Ectodermal cell (in vitro differentiated cells): ENCODE results near the gene GPRASP2.

Experiments
- H3K27ac ChIP-seq: 2 replicates; pipeline ENCODE4 v1.7.0; 2013; ENCODE audit warnings: mild to moderate bottlenecking, low read depth, low read length; ENCODE audit not compliant: insufficient read depth, poor library complexity, severe bottlenecking
- H3K27me3 ChIP-seq: 2 replicates; pipeline ENCODE4 v1.7.0; 2013; ENCODE audit warnings: mild to moderate bottlenecking, low read length; ENCODE audit not compliant: insufficient read depth, control insufficient read depth, poor library complexity, severe bottlenecking
- H3K36me3 ChIP-seq: one replicate; pipeline ENCODE4 v1.7.0; 2013; ENCODE audit warnings: low read length; ENCODE audit not compliant: control insufficient read depth, insufficient read depth
- H3K4me1 ChIP-seq: one replicate; pipeline ENCODE4 v1.7.0; 2013; ENCODE audit warnings: low read length; ENCODE audit not compliant: control insufficient read depth, insufficient read depth
- H3K4me3 ChIP-seq: 2 replicates; pipeline ENCODE4 v1.7.0; 2013; ENCODE audit warnings: low read depth, low read length, control low read depth; ENCODE audit not compliant: insufficient read depth
- H3K9me3 ChIP-seq: 2 replicates; pipeline ENCODE4 v1.7.0; 2013; ENCODE audit warnings: mild to moderate bottlenecking, low read length, moderate library complexity; ENCODE audit not compliant: control insufficient read depth
- WGBS, 2 experiments: methylation state at CpG; one replicate each; pipeline ENCODE4 v1.1.7; 2013; ENCODE audit warnings: missing lambda C conversion rate in 2 of 2; 5-methylcytosine and 5-hydroxymethylcytosine counted together

GPRASP2 gene

DNA sequence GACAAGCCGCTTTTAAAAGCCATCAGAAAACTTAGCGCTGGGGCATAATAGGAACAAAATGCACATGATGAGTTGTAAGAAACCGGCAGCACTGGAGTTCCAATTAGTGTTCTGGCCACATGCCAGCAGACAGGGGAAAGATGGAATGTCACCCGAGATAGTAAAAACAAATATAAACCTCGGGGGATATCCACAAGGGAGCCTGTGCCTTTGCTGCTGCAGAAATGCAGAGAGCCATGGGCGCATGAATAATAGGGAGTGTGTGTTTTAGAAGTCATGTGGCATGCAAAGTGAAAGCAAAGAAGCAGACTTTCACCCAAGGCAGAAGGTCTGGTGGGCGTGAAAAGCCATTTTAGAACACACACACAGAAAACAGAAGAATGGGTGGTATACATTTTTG is 27.4 kb downstream of the GPRASP2 start:
- H3K36me3 ChIP-seq: no peaks in the 10 kb centered on the region
- no peak overlapping the region for H3K27ac ChIP-seq
- H3K27me3 ChIP-seq: no peaks in the 10 kb centered on the region
- H3K4me1 ChIP-seq: no peaks in the 10 kb centered on the region
- H3K4me3 ChIP-seq: no peak overlapping the region
- WGBS, 2 experiments: 74 to 81% methylated on average over 6 to 7 of the region's 7 CpGs
- no peaks in the 10 kb centered on the region for H3K9me3 ChIP-seq

DNA sequence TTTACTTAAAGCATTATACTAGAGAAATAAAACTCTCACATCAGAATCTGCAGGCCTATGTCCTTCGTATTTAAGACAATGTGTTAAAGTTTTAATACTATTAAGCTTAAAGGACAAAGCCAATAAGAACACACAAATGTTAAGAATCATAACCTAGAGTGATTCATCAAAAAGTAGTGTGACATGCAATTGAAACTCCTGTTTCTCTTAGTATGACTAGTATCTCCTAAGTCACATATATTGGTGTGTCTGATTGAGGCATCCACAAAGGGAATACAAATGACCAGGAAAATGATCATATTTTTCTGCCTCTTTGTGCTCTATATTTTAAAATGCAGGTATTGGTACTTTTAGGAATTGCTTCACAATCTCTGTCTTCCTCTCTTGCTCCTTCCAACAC is 32.1 kb downstream of the GPRASP2 start:
- no CpG with 5 or more reads among the region's 1 CpG for WGBS, 2 experiments
- H3K27me3 ChIP-seq: no peaks in the 10 kb centered on the region
- H3K4me3 ChIP-seq: no peak overlapping the region
- no peaks in the 10 kb centered on the region for H3K36me3 ChIP-seq
- H3K27ac ChIP-seq: no peak overlapping the region
- H3K9me3 ChIP-seq: no peaks in the 10 kb centered on the region
- no peaks in the 10 kb centered on the region for H3K4me1 ChIP-seq

DNA sequence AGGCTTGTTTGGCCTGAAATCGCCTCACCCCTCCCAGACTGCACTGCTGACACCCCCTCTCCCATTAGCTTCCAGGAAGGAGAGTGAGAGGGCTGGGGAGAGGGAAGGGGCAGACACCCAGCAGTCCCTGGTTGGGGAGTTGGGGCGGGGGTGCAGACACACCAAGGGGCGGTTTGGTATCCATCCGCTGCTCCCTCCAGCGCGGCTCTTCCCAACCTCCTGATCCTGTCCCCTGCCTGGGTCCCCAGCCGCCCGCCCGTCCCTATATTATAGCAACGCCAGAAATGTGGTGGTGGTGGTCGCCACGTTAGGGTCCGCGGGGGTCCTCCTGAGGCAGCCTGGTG is 33.2 kb downstream of the GPRASP2 start:
- no peaks in the 10 kb centered on the region for H3K36me3 ChIP-seq
- no peak overlapping the region for H3K27ac ChIP-seq
- H3K27me3 ChIP-seq: no peaks in the 10 kb centered on the region
- no peaks in the 10 kb centered on the region for H3K9me3 ChIP-seq
- H3K4me1 ChIP-seq: no peaks in the 10 kb centered on the region
- 6 to 9% methylated on average over 7 to 14 of the region's 14 CpGs for WGBS, 2 experiments
- peak overlapping the region; percentile 62 for H3K4me3 ChIP-seq

DNA sequence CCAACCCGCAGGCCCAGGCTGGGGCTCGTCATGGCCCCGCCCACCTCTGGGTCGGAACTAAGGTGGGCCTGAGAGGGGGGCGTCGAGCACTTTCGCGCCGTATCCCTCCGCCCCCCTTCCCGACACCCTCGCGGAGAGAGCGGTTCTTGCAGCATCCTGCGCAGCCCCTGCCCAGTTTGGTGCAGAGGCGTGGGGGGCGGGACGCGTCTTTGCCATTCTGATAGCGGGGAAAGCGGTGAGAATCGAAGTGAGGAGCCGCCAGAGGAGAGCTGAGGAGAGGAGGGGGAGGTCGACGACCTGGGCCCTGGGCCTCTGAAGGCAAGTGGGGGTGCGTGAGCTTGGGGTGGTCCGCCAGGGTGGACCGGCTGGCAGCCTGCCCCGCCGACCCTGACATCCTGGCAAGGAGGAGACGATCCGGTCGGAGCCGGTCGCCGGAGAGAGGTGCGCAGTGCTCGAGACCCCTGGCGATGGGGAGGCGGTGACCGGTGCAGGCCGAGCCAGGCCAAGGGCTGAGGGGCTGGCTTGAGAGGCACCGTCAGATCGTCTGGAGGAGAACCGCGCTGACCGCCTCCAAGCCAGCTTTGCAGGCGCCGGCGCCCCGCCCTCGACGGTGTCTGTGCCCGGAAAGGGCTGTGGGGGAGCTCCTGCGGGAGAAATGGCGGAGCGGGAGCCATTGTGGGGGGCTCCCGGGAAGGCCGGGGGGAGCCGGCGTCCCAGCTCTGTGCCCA is 33.8 kb downstream of the GPRASP2 start:
- no peak overlapping the region for H3K27ac ChIP-seq
- WGBS, 2 experiments: 0 to 2% methylated on average over 52 to 61 of the region's 61 CpGs
- no peaks in the 10 kb centered on the region for H3K4me1 ChIP-seq
- H3K36me3 ChIP-seq: no peaks in the 10 kb centered on the region
- H3K4me3 ChIP-seq: peak overlapping the region; percentile 62
- H3K9me3 ChIP-seq: no peaks in the 10 kb centered on the region
- H3K27me3 ChIP-seq: no peaks in the 10 kb centered on the region

DNA sequence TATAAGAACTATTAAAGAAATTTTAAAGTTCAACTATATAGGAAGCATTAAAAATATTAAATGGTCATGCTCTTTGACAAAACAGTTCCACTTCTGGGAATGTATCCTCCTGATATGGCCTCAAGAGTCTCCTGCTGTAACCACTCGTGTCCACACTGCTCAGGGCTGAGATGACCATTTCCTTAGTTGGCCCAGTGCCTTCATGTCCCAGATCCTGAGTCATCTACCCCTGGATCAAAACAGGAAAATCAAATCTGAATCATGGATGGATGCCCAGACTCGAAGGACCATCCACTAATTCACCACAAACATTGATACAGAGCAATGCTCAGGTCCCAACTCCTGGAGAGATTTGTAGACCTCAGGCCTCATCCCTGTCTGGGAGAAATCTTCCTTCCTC is 53.0 kb downstream of the GPRASP2 start:
- Histone ChIP-seq H3K27me3 (no peaks in the 10 kb centered on the region), H3K4me3 (no peak overlapping the region), H3K9me3 (no peaks in the 10 kb centered on the region), H3K36me3 (no peaks in the 10 kb centered on the region), H3K4me1 (no peaks in the 10 kb centered on the region), H3K27ac (no peak overlapping the region)
- WGBS, 2 experiments: 81 to 88% methylated on average over 2 of the region's 2 CpGs

DNA sequence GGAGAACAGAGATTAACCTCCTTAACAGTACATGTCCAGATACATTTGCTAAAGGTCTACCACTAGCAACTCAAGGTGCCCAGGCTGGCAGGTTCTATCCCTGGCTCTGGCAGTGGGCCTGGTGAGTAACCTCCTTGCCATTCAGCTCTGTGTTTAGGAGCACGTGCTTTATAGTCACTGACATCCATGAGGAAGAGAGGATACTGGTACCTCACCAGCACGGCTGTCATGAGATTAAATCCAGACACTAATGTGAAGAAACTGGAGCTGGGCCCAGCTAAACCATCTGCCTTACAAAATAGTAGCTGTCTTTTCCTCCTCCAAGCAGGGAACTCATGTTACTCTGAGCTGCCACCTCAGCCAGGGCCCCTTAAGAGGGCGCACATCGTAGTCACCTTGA is 53.6 kb downstream of the GPRASP2 start:
- Histone ChIP-seq H3K4me3 (no peak overlapping the region), H3K27ac (no peak overlapping the region), H3K4me1 (no peaks in the 10 kb centered on the region), H3K9me3 (no peaks in the 10 kb centered on the region), H3K27me3 (no peaks in the 10 kb centered on the region), H3K36me3 (no peaks in the 10 kb centered on the region)
- 82 to 88% methylated on average over 2 to 4 of the region's 4 CpGs for WGBS, 2 experiments

DNA sequence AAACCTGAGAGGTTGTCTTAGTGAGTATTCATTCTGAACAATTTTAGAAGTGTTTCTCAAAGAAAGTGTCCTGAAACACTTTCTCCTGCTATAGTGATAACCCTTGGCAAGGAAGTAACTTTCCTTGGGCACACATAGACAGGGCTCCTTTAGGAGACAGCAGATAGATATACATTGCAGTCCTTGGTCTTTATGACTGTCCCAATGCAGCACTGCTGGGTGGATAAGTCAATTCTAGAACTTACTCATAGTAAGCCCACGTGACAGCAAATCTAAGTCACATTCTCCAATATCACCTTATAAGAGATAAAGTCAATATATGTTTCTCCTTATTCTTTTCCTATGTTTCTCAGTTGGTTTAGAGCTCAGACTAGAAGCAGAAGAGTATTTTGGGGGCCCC is 55.0 kb downstream of the GPRASP2 start:
- Histone ChIP-seq H3K9me3 (no peaks in the 10 kb centered on the region), H3K4me3 (no peak overlapping the region), H3K27me3 (no peaks in the 10 kb centered on the region), H3K36me3 (no peaks in the 10 kb centered on the region), H3K27ac (no peak overlapping the region), H3K4me1 (no peaks in the 10 kb centered on the region)
- WGBS, 2 experiments: 73% methylated on average over 1 of the region's 1 CpG; no CpG with 5 or more reads in 1 of the 2 experiments
